GM23338 (cell line): ENCODE data around the gene MICAL3.

Source experiments
- EZH2 ChIP-seq: fragments of 200-600 bp; sonication (generic); IDR thresholded peaks from one replicate; pipeline ENCODE4 v1.8.0; 2017; ENCODE audit warnings: antibody characterized with exemption, mild to moderate bottlenecking, low read depth; ENCODE audit not compliant: unreplicated experiment
- EZH2phosphoT487 ChIP-seq: fragments of 200-600 bp; sonication (generic); IDR thresholded peaks from one replicate; pipeline ENCODE4 v1.8.1; 2018; ENCODE audit warnings: antibody characterized with exemption; ENCODE audit not compliant: unreplicated experiment
- JUNB ChIP-seq: IDR thresholded peaks from one replicate; pipeline ENCODE4 v1.6.1; 2016; ENCODE audit warnings: antibody characterized with exemption; ENCODE audit not compliant: unreplicated experiment
- POLR2AphosphoS5 ChIP-seq: IDR thresholded peaks from 2 replicates; pipeline ENCODE4 v1.6.1; 2016; ENCODE audit warnings: antibody characterized with exemption, low read depth
- TF ChIP-seq, protein P1 (sequence below), 2 experiments: fragments of 200-600 bp in 1 of 2; sonication (generic) in 1 of 2; conservative IDR thresholded peaks; 2 replicates each; pipeline versions ENCODE4 v1.5.1 to v1.6.1; 2016 to 2017; ENCODE audit warnings: antibody characterized with exemption in 2 of 2, low read depth in 2 of 2, mild to moderate bottlenecking in 2 of 2, moderate library complexity in 1 of 2

- TF ChIP-seq, protein P1, sequence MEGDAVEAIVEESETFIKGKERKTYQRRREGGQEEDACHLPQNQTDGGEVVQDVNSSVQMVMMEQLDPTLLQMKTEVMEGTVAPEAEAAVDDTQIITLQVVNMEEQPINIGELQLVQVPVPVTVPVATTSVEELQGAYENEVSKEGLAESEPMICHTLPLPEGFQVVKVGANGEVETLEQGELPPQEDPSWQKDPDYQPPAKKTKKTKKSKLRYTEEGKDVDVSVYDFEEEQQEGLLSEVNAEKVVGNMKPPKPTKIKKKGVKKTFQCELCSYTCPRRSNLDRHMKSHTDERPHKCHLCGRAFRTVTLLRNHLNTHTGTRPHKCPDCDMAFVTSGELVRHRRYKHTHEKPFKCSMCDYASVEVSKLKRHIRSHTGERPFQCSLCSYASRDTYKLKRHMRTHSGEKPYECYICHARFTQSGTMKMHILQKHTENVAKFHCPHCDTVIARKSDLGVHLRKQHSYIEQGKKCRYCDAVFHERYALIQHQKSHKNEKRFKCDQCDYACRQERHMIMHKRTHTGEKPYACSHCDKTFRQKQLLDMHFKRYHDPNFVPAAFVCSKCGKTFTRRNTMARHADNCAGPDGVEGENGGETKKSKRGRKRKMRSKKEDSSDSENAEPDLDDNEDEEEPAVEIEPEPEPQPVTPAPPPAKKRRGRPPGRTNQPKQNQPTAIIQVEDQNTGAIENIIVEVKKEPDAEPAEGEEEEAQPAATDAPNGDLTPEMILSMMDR (conservative IDR thresholded peaks at IDR 0.05; ENCODE audit: low read depth in 2 of 2): no peak
- TF ChIP-seq POLR2AphosphoS5 (no peak), JUNB (no peak), EZH2 (no peak), EZH2phosphoT487 (no peak)
These were observed 158.2 kb downstream of the MICAL3 start for GRCh38 chr22:17866127-17866526.
